WERI-Rb-1 (cell line): ENCODE data around the gene TSPAN2.
A peak's percentile ranks its signal among the peaks of the same experiment; 100 is the strongest.

Source experiments
- DNase-seq: peaks from one replicate; pipeline ENCODE4 v3.0.0-alpha.2; 2020
- H3K27ac ChIP-seq: fragments of 250-450 bp; sonication (Bioruptor Pico); 2 replicates; pipeline ENCODE4 v1.5.1; 2020; ENCODE audit warnings: mild to moderate bottlenecking, moderate library complexity
- H3K27me3 ChIP-seq: fragments of 250-450 bp; sonication (Bioruptor Pico); 2 replicates; pipeline ENCODE4 v1.5.1; 2021; ENCODE audit warnings: mild to moderate bottlenecking, low read depth, moderate library complexity; ENCODE audit not compliant: insufficient read depth, severe bottlenecking
- H3K36me3 ChIP-seq: fragments of 250-450 bp; sonication (Bioruptor Pico); 2 replicates; pipeline ENCODE4 v1.5.1; 2020; ENCODE audit warnings: mild to moderate bottlenecking, moderate library complexity
- H3K4me3 ChIP-seq: 2 replicates; pipeline ENCODE4 v1.5.1; 2011; ENCODE audit warnings: low read depth, mild to moderate bottlenecking, control low read depth, low read length
- H3K9me3 ChIP-seq: fragments of 250-450 bp; sonication (Bioruptor Pico); 2 replicates; pipeline ENCODE4 v1.5.1; 2021; ENCODE audit warnings: mild to moderate bottlenecking, moderate library complexity; ENCODE audit not compliant: severe bottlenecking
- TF ChIP-seq, protein P1 (sequence below): IDR thresholded peaks from 2 replicates; pipeline ENCODE4 v1.5.1; 2011; ENCODE audit warnings: low read depth, mild to moderate bottlenecking, control low read depth, inconsistent platforms, low read length

TSPAN2 gene

DNA sequence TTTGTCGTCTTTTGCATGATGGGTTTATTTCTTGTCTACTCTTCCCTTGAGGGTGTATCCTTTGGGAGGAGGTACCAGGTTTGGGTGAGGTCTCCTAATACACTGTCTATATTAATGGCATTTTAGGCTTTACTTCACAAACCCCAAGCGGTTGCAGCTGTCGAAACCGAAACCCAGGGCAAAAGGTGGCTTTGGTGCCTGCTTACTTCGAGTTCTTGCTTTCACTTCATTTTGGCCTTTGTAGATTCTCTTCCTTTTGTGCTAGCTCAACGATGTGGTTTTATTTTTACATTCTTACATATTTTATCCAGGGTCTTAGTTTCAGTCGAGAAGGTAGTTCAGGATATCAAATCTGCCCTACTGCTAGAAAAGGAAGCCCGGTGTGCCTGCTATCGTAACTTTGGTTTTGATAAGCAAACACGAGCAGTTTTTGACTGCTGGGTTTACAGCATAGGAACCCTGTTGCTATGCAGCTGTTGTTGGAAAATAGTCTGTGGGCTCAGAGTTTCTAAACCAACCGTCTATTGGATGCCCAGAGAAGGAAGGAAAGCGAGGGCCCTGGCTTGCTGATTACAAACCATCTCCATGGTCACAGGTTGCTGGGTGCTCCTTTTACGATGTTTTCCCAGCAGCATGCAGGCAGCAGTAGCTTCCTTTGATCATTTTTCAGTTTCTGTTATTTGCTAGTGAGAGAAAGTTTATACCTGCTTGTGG lies 9.8 kb upstream of the TSPAN2 start:
- Histone ChIP-seq H3K27me3 (no peaks in the 10 kb centered on the region), H3K4me3 (no peak overlapping the region), H3K27ac (no peak overlapping the region), H3K36me3 (no peaks in the 10 kb centered on the region), H3K9me3 (no peaks in the 10 kb centered on the region)
- no peak for DNase-seq
- TF ChIP-seq, protein P1, sequence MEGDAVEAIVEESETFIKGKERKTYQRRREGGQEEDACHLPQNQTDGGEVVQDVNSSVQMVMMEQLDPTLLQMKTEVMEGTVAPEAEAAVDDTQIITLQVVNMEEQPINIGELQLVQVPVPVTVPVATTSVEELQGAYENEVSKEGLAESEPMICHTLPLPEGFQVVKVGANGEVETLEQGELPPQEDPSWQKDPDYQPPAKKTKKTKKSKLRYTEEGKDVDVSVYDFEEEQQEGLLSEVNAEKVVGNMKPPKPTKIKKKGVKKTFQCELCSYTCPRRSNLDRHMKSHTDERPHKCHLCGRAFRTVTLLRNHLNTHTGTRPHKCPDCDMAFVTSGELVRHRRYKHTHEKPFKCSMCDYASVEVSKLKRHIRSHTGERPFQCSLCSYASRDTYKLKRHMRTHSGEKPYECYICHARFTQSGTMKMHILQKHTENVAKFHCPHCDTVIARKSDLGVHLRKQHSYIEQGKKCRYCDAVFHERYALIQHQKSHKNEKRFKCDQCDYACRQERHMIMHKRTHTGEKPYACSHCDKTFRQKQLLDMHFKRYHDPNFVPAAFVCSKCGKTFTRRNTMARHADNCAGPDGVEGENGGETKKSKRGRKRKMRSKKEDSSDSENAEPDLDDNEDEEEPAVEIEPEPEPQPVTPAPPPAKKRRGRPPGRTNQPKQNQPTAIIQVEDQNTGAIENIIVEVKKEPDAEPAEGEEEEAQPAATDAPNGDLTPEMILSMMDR, result no peak

GRCh38 chr1:115092175-115092574 lies 2.9 kb upstream of the TSPAN2 start:
- H3K27me3 ChIP-seq, result no peaks in the 10 kb centered on the region
- H3K36me3 ChIP-seq, result no peaks in the 10 kb centered on the region
- TF ChIP-seq, protein P1, result no peak
- no peak for DNase-seq
- no peak overlapping the region for H3K4me3 ChIP-seq
- no peak overlapping the region for H3K27ac ChIP-seq
- H3K9me3 ChIP-seq, result no peaks in the 10 kb centered on the region

DNA sequence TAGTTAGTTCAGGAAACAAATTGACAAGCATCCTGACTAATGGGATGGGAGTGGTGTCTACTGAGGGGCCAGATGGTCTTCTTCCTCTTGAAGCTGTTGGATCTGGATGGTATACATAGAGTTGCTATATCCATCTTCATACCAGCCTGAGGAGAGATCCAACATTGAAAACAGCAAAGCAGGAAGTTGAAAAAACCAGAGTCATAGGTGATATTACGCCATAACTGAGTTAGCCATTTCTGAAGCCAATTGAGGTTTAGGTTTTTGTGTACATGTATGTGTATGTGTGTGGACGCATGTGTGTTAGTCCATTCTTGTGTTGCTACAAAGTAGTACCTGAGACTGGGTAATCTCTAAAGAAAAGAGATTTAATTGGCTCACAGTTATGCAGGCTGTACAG lies 2.3 kb upstream of the TSPAN2 start:
- TF ChIP-seq, protein P1, result no peak
- no peaks in the 10 kb centered on the region for H3K27me3 ChIP-seq
- H3K9me3 ChIP-seq, result no peaks in the 10 kb centered on the region
- no peak for DNase-seq
- no peak overlapping the region for H3K4me3 ChIP-seq
- H3K27ac ChIP-seq, result no peak overlapping the region
- H3K36me3 ChIP-seq, result no peaks in the 10 kb centered on the region

- TF ChIP-seq, protein P1, result no peak
- DNase-seq, result no peak
- Histone ChIP-seq H3K36me3 (no peaks in the 10 kb centered on the region), H3K27me3 (no peaks in the 10 kb centered on the region), H3K4me3 (no peak overlapping the region), H3K27ac (no peak overlapping the region), H3K9me3 (no peaks in the 10 kb centered on the region)
Observed at GRCh38 chr1:115090956-115091355, 1.7 kb upstream of the TSPAN2 start.

DNA sequence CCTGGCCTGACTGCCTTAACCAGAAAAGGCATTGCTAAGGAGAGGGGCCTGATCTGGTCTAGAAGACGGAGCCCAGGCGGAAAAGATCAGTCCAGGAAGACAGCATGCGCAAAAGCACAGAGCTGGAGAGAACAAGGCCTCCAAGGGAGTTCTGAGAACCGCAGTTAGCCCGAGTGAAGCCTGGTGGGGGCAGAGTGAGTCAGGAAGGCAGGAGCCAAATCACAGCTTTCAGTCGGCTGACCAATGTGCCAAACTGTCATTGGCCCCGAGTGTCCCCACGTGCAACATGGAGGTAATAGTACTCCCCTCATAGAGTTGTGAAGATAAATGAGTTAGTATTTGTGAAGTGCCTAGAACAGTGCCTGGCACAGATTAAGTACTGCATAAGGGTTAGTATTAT lies 1.2 kb upstream of the TSPAN2 start:
- TF ChIP-seq, protein P1, result no peak
- Histone ChIP-seq H3K27me3 (no peaks in the 10 kb centered on the region), H3K36me3 (no peaks in the 10 kb centered on the region), H3K27ac (no peak overlapping the region), H3K4me3 (no peak overlapping the region), H3K9me3 (no peaks in the 10 kb centered on the region)
- DNase-seq, result no peak

GRCh38 chr1:115090186-115090490 lies 835 bp upstream of the TSPAN2 start:
- TF ChIP-seq, protein P1, result no peak
- peak overlapping the region; percentile 71 for H3K4me3 ChIP-seq
- no peak overlapping the region; the same call in 1 of the 2 replicates for H3K27ac ChIP-seq
- no peak for DNase-seq
- no peaks in the 10 kb centered on the region for H3K27me3 ChIP-seq
- H3K9me3 ChIP-seq, result no peaks in the 10 kb centered on the region
- no peaks in the 10 kb centered on the region for H3K36me3 ChIP-seq
